GM12891 (cell line): ENCODE measurements around the gene DNAH10.

Experiments
- PAX5 ChIP-seq: IDR thresholded peaks from 2 replicates; pipeline ENCODE4 v1.6.1; 2011; ENCODE audit warnings: low read length, moderate library complexity, mild to moderate bottlenecking; ENCODE audit not compliant: insufficient read depth, severe bottlenecking
- POLR2A ChIP-seq: IDR thresholded peaks from 2 replicates; pipeline ENCODE4 v1.6.1; 2011; ENCODE audit warnings: low read depth, low read length, control low read depth
- SPI1 ChIP-seq: IDR thresholded peaks from 2 replicates; pipeline ENCODE4 v1.6.1; 2011; ENCODE audit warnings: low read depth, low read length, control low read depth
- TAF1 ChIP-seq: IDR thresholded peaks from 2 replicates; pipeline ENCODE4 v1.6.1; 2011; ENCODE audit warnings: low read depth, low read length, control low read depth

- no peak for TF ChIP-seq SPI1
- no peak for TF ChIP-seq POLR2A
- TF ChIP-seq TAF1: no peak
- no peak for TF ChIP-seq PAX5
Observed at GRCh38 chr12:123936956-123937706, 175.0 kb downstream of the DNAH10 start.
